Right forelimb (tissue), 1 donor: ENCODE results near the gene CES1.
"Not testable (repeated sequence)": the region's sequence is repeated elsewhere in the genome, so short reads cannot be mapped to it uniquely, and the experiment has no call there.

ENCODE experiments used
- DNase-seq: peaks from one replicate; pipeline ENCODE4 v3.0.0-alpha.2; 2018

Gene CES1

DNA sequence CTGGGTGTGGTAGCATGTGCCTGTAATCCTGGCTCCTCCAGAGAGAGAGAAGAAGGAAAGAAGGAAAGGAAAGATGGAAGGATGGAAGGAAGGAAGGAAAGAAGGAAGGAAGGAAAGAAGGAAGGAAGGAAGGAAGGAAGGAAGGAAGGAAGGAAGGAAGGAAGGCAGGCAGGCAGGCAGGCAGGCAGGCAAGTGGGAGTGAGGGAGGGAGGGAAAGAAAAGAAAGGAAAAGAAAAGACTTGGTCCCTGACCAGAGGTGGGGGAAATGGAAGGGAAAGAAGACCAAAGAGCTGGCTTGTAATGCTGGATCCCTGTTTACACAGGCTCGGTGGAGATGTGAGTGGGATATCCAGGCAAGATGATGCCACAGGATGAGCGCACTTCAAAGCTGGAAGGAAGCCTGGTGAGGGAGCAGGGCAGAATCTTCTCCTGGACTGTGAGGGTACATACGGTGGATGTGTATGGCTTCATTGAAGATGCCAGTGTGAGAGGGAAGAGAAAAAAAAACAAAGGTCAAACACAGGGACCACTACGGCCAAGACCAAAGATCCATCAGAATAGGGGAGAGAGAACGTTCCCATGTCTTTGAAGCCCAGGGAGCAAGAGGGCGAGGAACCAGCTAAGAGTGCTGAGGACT is 2.1 kb downstream of the CES1 start:
- no peak for DNase-seq

DNA sequence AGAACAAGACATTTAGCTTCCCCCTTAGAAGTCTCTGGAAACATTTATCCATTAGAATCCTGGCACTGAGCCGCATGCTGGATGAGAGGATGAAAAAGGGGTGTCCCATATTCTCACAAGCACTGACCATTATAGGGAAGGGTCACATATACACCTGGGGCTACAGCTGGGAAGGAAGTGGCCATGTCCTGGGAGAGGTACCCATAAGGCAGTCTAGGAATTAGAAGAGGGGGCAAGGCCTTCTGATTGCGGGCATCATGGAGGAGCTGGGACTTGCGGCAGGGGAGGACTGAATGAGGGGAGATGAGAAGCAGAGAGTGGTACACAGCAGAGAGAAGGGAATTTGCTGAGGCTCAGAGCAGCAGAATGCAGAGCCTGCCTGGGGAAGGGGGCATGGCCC is 3.7 kb downstream of the CES1 start:
- not testable (repeated sequence) for DNase-seq

DNA sequence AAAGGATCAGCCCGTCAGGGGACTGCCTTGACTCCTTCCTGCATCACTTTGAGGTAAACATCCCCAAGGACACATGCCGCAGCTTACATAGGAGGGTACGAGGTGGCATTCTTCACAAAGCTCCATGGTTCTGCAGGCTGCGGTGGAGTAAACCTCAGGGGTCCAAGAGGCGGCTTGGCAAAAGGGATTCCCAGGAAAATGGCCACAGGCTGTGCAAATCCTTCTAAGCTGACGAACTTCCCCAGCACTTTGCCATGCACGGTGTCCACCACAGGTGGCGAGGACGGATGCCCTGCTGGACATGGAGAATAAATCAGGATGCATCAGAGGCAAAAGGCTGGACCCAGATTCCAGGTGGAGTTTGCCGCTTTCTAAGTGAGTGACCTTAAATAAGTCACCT is 4.2 kb downstream of the CES1 start:
- no peak for DNase-seq

DNA sequence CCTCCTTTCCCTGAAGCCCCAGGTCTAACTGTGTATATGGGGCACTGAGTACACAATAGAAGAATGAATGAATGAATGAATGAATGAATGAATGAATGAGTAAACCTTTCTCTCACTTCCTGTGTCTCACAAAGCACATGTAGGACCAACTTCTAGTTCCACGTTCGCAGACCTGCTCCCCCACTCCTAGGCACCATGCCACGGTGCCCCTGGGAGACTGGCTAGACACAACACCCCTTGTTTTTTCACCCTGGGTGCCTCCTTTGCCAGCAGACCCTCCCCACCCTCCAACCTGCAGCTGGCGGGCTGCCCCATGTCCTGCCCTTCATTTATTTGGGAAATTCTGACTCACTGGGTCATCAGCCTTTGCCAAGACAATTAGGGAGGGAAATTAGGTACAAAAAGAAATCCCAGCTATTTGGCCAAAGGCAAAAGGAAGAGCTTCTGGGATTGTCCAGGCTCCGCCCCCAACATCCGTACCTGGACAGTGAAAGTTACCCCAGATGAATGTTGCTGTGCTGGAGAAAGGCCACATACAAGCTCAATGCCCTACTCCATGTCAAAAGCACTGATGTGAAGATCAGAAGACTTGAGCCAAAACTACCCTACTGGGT is 7.7 kb downstream of the CES1 start:
- DNase-seq, result no peak

DNA sequence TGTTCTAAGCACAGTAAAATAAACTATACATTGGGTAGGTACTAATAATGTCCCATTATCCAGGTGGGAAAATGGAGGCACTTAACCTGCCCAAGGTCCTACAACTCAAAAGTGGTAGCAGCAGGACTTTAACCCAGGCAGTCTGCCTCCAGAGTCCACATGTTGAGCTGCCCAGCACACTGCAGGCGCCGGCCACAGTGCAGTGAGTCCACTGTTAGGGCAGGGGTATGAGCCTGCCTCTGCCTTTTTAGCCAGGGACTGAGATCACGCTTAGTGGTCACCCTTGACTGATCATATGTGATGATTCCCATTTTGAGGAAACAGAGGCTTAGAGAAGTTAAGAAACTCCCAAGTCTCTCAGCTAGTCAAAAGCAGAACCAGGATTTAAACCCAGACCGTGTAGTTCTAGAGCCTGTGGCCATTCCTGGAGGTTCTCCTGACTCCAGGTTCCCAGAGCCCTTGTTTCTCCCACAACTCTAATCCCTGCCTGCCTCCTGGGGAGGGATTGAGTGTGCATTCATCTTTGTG is 8.4 kb downstream of the CES1 start:
- no peak for DNase-seq

DNA sequence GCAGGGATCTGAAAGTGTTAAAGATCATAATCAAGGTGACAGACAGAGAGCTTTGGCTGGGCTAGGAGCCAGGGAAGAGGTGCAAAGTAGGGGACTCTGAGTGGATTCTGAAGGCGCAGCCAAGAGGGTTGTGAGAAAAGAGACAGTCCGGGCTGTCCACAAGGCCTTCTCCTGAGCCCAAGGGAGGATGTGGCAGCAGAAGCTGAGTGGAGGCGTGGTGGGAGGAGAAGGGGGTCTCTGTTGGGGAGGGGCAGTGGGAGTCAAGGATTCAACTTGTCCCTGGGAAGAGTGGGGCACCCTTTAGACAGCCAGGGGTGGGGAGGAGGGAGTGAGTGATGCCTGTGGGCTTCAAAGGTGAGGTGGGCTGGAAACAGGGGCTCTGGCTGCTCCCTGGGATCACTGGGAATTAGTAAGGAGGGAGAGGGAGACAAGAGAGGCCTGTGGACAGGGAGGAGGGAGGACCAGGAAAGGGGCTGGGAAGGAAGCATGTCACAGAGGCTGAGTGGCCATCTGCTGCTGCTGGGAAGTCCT is 10.6 kb downstream of the CES1 start:
- DNase-seq, result no peak

DNA sequence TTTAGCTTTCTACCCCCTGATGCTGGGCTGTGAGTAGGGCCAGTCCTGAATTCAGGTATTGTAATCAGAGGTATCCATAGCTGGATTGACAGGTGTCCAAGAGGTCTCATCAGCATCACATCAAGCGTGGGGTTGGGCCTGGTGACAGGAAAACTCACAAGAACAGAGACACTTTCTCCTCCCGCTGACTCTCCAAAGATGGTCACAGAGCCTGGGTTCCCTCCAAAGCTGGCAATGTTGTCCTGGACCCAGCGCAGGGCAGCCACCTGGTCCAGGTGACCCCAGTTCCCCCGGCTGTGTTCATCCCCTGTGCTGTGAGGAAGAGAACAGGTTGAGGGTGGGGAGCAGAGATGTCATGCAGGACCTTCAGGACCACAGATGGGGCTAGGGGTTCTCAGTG is 11.7 kb downstream of the CES1 start:
- no peak for DNase-seq

DNA sequence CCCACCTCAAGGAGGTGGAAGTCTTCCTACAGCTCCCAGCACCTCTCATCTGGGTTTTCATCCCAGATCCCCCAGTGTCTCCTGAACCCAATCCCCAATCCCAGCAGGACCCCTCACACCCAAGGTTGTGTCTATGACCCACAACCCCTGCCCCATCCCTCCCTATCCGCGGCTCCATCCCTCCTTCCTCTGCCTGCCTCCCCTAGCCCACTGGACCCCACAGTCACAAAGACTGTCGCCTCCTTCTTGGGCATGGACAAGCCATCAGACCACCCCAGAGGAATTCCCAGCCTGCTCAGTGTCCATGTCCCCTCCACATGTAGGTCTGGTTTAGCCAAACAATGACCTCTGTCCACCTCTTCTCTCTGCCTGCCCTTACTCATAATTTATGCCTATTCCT is 12.3 kb downstream of the CES1 start:
- DNase-seq, result no peak

DNA sequence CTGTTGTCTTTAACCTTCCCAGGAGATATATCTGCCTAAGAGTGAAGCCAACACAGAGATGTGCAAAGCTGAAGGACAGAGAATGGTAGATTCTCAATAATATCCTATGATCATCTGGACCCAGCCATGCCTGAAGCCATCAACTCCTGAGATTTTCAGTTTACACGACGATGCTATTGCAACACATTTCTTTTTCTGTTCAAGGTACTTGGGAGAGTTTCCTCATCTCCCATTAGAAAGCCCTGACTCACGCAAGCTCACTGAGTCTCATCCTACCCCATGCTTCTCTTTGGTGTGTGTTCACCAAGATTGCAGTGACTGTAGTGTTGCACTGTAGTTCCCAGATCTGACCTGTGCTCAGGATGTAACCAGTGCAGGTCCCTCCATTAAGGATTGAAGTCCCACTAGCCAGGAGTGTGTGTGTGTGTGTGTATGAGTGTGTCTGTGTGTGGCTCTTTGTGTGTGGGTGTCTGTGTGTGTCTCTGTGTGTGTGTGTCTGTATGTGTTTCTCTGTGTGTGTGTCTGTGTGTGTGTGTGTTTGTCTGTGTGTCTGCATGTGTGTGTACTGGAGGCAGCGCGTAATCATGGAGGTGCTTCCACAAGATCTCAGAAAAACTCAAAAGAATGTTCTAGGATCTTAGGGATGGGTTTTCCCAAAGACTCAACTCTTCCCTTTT is 15.5 kb downstream of the CES1 start:
- DNase-seq, result no peak

DNA sequence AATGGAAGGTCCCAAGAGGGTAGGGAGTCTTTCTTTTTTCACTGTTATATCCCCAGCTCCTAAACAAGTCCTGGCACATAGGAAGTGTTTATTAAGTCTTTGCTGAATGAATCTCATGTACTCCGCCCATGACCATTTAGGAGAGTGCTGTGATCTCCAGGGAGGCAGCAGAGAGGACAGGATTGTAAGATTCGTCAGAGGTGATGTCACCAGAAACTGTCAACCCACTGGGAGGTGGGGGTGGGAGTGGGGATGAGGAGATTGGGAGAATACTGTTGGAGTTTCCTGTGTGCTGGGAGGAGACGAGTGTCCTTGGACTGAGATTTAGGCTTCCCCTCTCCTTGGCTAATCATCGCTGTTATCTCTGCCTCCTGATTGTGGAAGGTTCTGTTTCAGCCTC is 16.7 kb downstream of the CES1 start:
- DNase-seq, result peak; percentile 30

DNA sequence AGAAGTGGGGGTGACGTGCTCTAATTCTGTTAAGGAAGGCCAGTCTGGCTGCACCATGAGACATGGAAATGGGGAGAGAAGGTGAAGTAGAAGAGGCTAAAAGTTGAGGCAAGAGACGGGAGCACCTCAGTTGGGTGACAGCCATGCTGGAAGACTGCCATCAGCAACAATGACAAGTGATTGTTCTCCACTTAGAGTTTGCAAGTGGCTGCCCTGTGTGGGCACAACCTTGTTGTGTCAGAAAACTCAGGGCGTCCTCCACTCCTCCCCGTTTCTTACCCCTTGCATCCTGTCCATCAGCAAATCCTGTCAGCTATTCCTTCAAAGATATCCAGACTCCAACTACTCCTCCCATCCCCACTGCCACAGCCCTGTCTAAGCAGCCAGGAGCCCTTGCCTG is 17.6 kb downstream of the CES1 start:
- DNase-seq, result peak; percentile 23

DNA sequence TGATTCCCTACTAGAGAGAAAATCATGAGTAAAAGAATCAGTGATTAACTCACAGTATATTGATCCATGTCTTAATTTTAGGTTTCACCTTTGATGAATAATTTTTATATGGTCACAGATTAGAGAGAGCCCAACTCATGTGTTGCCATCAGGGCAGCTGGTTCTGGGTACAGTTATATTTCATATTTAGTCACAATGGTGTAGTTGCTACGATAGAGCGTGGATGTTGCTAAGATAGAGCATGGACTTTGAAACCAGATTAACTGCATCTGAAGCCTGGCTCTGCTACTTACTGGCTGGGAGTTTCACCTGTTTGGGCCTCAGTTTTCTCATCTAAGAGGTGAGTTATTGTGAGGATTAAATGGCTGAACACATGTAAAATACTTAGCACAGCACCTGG is 18.7 kb downstream of the CES1 start:
- not testable (repeated sequence) for DNase-seq

DNA sequence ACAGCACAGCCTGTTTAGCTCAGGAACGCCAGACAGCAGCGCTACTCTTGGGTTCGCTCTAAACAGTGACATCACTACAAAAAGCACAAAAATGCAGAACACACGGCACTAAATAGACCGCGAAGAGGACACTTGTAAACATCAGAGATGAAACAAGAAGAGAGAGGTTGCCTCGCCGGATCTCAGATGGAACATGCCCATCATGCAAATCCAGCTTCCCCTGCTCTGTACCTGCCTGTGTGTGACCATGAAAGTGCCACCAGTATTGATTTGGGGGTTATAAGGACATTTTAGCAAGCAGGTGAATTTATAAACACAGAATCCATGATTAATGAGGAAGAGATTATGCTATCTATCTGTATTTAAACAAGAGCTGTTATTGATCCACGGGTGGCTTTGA is 19.2 kb downstream of the CES1 start:
- DNase-seq, result peak; percentile 15

DNA sequence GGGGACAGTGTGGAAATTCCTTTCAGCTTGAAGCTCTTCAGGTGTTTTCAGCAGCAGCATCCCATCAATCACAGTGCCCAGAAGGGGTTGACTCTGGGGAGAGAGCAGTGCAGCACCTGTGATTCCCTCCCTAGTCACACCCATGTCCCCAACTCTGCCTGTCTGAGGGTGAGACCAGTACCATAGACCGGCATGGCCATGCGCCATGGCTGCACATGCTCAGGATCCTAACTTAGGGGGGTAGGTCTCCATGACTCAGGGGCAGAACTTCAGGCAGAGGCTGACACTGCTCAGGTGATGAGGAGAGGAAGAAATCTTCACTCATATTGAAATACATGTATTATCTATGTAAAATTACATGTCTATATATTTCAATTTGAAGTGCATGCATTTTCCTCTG is 19.9 kb downstream of the CES1 start:
- no peak for DNase-seq

DNA sequence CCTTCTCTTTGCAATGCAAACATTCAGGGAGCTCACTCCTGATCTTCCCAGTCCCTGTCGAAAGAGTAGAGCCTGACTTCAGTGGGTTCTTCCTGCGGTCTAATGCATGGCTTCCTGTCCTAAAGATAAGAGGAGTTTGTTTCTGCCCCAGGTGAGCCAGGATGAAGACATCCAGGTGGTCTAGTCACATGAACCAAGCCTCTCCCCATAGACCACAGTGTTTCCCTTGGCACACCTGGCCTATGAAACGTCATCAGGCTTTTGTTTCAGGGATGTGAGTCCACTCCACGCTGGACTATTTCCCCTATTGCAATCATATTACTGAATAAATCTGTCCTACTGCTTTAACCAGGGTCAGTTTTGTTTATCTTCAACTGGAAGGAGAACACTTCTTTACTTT is 21.1 kb downstream of the CES1 start:
- DNase-seq, result peak; percentile 21

DNA sequence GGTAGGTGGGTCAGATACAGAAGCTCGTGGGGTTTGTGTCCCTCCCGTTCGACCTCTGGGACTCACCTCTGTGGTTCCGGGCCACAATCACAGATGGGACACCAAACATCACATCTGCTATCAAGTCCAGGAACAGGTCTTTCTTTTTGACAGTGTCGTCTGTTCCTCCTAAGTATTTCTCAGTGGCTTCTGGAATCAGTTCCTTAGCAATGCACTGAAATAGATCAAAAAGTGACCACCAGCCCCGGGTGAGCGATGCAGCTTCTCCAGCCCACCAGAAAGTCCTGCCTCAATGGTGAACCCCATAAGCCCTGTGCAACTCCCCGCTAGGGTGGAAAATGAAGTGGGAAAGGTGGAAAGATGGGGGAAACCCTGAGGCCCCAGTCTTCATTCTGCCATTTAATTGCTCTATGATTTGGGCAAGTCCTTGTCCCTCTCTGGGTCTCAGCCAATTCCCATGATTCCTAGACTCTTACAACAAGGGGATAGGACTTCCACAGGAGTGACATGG is 22.4 kb downstream of the CES1 start:
- peak; percentile 17 for DNase-seq

DNA sequence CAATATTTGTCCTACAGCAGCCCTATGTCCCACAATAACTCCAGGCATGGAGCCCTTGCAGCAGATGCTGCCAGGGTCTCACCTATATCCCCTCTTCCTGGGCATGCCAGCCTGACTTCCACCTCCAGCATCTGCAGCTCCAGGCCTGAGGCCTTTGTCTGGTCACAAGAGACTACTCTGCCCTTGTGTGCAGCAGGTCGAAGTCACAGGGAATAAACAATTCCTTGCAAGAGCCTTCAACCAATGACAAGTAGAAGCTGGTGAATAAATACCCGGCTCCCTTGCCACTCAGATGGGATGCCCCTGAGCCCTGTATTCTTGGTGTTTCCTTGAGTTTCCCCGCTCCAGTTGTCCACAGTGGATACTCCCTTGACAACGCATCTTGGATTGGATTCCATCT is 23.0 kb downstream of the CES1 start:
- DNase-seq, result no peak

DNA sequence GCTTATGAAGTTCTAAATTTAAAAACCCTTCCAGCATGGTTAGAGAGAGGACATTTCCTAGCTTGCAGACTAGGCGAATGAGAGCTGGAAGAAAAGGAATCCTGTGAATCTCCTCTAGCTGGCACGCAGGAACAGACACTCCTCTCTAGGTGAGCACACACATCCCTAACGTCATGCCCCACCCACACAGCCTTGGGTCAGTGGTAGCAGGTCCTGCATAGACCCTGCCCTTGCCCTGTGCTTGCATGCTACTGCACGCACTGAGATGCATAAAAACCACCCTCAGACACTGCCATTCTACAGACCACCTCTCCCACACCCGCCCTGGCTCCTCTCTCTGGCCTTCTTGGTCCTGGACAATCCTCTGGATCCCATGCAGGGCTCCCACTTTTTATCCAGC is 23.5 kb downstream of the CES1 start:
- no peak for DNase-seq

DNA sequence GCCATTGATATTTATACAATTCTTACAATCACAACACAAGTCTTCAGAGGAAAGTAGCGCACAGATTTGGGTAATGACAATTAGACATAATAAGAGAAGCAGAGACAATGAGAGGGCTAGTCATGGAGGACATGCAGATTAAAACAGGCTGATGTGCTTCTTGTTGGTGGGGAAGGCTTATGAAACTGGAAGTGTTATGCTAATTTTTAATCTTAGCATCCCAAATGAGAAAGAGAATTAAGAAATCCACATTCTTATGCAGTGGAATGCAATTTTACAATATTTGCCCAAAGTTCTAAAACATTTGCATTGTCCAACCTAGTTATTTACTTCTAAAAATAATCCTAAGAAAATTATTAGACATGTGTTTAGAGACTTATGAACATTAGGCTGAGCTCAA is 24.6 kb downstream of the CES1 start:
- not testable (repeated sequence) for DNase-seq

DNA sequence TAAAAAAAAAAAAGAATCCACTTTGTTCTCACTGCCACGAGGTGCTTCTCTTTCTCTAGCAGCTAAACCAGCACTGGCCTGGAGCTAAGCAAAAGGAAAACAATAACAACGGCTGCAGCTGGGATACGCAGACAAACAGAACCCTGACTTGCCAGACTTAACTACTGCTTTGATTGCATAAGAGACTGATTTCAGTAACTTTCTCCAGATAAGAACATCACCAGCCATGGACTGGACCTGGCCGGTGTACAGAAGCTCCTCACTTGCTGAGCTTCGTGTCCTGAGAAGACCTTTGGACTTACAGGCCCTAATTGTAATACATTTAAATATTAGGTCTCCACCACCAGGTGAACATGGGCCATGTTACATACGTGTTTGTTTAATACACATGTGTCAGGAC is 27.8 kb downstream of the CES1 start:
- not testable (repeated sequence) for DNase-seq

DNA sequence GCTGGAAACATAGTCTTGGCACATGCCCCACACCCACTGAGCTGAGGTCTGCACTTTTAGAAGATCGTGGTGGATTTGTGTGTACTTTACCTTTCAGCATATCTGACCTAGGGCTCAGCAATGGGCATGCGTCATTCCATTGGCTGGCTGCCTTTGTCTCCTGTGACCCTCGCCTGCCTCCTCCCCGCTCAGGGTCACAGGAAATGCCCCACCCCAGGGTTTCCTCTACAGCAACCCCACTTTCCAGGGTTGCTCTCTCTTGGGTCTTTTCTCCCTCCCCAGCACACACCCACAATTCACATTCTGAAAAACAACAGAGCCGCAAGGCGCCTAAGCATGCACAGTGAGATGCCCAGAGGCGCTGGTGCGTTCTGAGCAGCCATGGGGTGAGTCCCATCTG is 29.2 kb downstream of the CES1 start:
- not testable (repeated sequence) for DNase-seq

DNA sequence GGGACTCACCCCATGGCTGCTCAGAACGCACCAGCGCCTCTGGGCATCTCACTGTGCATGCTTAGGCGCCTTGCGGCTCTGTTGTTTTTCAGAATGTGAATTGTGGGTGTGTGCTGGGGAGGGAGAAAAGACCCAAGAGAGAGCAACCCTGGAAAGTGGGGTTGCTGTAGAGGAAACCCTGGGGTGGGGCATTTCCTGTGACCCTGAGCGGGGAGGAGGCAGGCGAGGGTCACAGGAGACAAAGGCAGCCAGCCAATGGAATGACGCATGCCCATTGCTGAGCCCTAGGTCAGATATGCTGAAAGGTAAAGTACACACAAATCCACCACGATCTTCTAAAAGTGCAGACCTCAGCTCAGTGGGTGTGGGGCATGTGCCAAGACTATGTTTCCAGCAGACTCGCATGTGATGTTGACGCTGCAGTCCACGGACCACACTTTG is 39.9 kb downstream of the CES1 start:
- DNase-seq, result not testable (repeated sequence)

DNA sequence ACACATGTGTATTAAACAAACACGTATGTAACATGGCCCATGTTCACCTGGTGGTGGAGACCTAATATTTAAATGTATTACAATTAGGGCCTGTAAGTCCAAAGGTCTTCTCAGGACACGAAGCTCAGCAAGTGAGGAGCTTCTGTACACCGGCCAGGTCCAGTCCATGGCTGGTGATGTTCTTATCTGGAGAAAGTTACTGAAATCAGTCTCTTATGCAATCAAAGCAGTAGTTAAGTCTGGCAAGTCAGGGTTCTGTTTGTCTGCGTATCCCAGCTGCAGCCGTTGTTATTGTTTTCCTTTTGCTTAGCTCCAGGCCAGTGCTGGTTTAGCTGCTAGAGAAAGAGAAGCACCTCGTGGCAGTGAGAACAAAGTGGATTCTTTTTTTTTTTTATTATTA is 41.4 kb downstream of the CES1 start:
- not testable (repeated sequence) for DNase-seq

DNA sequence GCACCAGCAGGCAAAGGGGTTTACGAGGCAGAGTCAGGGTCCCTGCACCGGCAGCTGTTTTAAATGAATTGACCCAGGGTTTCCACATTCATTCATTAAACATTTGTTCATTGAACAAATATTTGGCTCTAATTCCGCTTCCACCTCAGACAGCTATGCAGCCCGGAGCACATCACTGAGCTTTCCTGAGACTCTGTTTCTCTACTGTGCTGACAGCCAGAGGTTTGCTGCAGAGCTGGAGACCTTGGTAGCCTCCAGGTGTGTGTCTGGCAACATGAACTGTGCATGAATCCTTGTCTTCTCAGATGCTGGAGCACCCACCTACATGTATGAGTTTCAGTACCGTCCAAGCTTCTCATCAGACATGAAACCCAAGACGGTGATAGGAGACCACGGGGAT is 42.7 kb downstream of the CES1 start:
- DNase-seq, result not testable (repeated sequence)
